Measurements from ENCODE around the gene PRELID3B.

PRELID3B gene

GRCh38 chr20:59042151-59042795 lies at the start of gene PRELID3B:
Gene PRELID3B, minus strand, starts transcription at chr20:59042786. Its CDS starts 56 bp downstream, at chr20:59042730.
- no peak for DNase-seq (ENCODE audit: low spot score)

- DNase-seq (ENCODE audit: low spot score) = peak; percentile 84
These were observed 45.3 kb upstream of the PRELID3B start for GRCh38 chr20:59087829-59088433.

GRCh38 chr20:59086923-59087322 lies 44.3 kb upstream of the PRELID3B start:
- no peak for DNase-seq (ENCODE audit: low spot score)

- no peak for DNase-seq (ENCODE audit: low spot score)
These were observed 41.7 kb upstream of the PRELID3B start for GRCh38 chr20:59084041-59084850.

GRCh38 chr20:59082981-59083380 lies 40.4 kb upstream of the PRELID3B start:
- DNase-seq (ENCODE audit: low spot score) = no peak

- DNase-seq (ENCODE audit: low spot score) = no peak
These were observed 39.6 kb upstream of the PRELID3B start for GRCh38 chr20:59082077-59082740.

GRCh38 chr20:59081036-59081435 lies 38.5 kb upstream of the PRELID3B start:
- no peak for DNase-seq (ENCODE audit: low spot score)

- DNase-seq (ENCODE audit: low spot score) = no peak
These were observed 35.6 kb upstream of the PRELID3B start for GRCh38 chr20:59078231-59078630.

GRCh38 chr20:59077705-59078104 lies 35.1 kb upstream of the PRELID3B start:
- no peak for DNase-seq (ENCODE audit: low spot score)

- DNase-seq (ENCODE audit: low spot score) = no peak
These were observed 33.4 kb upstream of the PRELID3B start for GRCh38 chr20:59075934-59076508.

- DNase-seq (ENCODE audit: low spot score) = no peak
These were observed 31.9 kb upstream of the PRELID3B start for GRCh38 chr20:59074456-59074855.

GRCh38 chr20:59073582-59073981 lies 31.0 kb upstream of the PRELID3B start:
- no peak for DNase-seq (ENCODE audit: low spot score)

GRCh38 chr20:59071216-59071615 lies 28.6 kb upstream of the PRELID3B start:
- no peak for DNase-seq (ENCODE audit: low spot score)

- no peak for DNase-seq (ENCODE audit: low spot score)
These were observed 26.4 kb upstream of the PRELID3B start for GRCh38 chr20:59069026-59069425.

GRCh38 chr20:59068534-59068933 lies 25.9 kb upstream of the PRELID3B start:
- no peak for DNase-seq (ENCODE audit: low spot score)

- DNase-seq (ENCODE audit: low spot score) = no peak
These were observed 21.7 kb upstream of the PRELID3B start for GRCh38 chr20:59064214-59064722.

- peak; percentile 46 for DNase-seq (ENCODE audit: low spot score)
These were observed 21.0 kb upstream of the PRELID3B start for GRCh38 chr20:59063358-59064213.

- DNase-seq (ENCODE audit: low spot score) = no peak
These were observed 19.5 kb upstream of the PRELID3B start for GRCh38 chr20:59062081-59062480.

- no peak for DNase-seq (ENCODE audit: low spot score)
These were observed 12.7 kb upstream of the PRELID3B start for GRCh38 chr20:59055302-59055701.

GRCh38 chr20:59051666-59052185 lies 9.1 kb upstream of the PRELID3B start:
- DNase-seq (ENCODE audit: low spot score) = no peak

GRCh38 chr20:59050437-59050836 lies 7.9 kb upstream of the PRELID3B start:
- DNase-seq (ENCODE audit: low spot score) = no peak
